22Rv1 (cell line): ENCODE results near the gene OTUD6A.

ENCODE experiments used
- CTCF ChIP-seq: fragments of 450-650 bp; IDR thresholded peaks from 2 replicates; pipeline ENCODE4 v1.5.1; 2017; ENCODE audit warnings: mild to moderate bottlenecking
- ZFX ChIP-seq: fragments of 450-650 bp; IDR thresholded peaks from 2 replicates; pipeline ENCODE4 v1.6.1; 2017; ENCODE audit warnings: antibody characterized with exemption, borderline replicate concordance

- no peak for TF ChIP-seq CTCF
- TF ChIP-seq ZFX, result no peak
Observed at GRCh38 chrX:70032792-70033191, 29.5 kb upstream of the OTUD6A start.
